Ammon's horn (tissue), 1 donor: Measurements from ENCODE around the gene STEEP1.

ENCODE experiments used
- DNase-seq: peaks from one replicate; pipeline ENCODE4 v3.0.0-alpha.2; 2016; ENCODE audit warnings: low spot score

The STEEP1 gene

DNA sequence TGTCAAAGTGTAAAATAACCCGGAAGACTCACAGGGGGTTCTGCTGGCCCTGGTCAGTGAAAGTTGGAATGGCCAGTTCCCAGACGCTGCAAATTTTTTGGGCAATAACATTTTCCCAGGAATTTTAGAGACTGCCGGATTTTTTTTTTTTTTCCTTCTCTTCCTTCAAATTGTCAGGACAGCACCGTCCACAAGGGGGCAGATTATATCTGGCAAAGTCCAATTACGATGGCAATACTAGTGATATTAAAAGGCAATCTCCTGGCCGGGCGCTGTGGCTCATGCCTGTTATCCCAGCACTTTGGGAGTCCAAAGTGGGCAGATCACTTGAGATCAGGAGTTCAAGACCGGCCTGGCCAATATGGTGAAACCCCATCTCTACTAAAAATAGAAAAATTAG is 76.5 kb downstream of the STEEP1 start:
- peak; percentile 49 for DNase-seq
